ENCODE data around the gene CFAP73. TPM values are rescaled to one million over a fixed set of nuclear protein-coding genes. Genes with fewer than 3 reads are reported as not detected.

CFAP73 gene
- total RNA-seq, 1 donor from 2014 or later: 7.3 TPM

GRCh38 chr12:113164014-113164413 lies 14.5 kb downstream of the CFAP73 start:
- H3K36me3 ChIP-seq: peaks cover 97% of the 10 kb centered on the region
- no peak for ATAC-seq
- H3K4me3 ChIP-seq: no peak overlapping the region

GRCh38 chr12:113165521-113166450 lies 16.3 kb downstream of the CFAP73 start:
- H3K27ac ChIP-seq: no peak overlapping the region
- ATAC-seq: no peak
- no peak for TF ChIP-seq CTCF (IDR thresholded peaks at IDR 0.05)
- no peaks in the 10 kb centered on the region for H3K27me3 ChIP-seq (ENCODE audit: low read depth)
- no peak overlapping the region for H3K4me3 ChIP-seq
- DNase-seq: no peak
- H3K36me3 ChIP-seq: peaks cover 97% of the 10 kb centered on the region
- no peaks in the 10 kb centered on the region for H3K4me1 ChIP-seq
- intact Hi-C loops (cut with DNase I): no loop called here
- no peaks in the 10 kb centered on the region for H3K9me3 ChIP-seq

More at GRCh38 chr12:113164014-113164413, 14.5 kb downstream of the CFAP73 start:
- H3K27me3 ChIP-seq (ENCODE audit: low read depth): no peaks in the 10 kb centered on the region
- H3K4me1 ChIP-seq: no peaks in the 10 kb centered on the region
- H3K9me3 ChIP-seq: no peaks in the 10 kb centered on the region
- no peak overlapping the region for H3K27ac ChIP-seq
- no peak for DNase-seq
- TF ChIP-seq CTCF (IDR thresholded peaks at IDR 0.05): no peak
- intact Hi-C loops (cut with DNase I): no loop called here

- no peak overlapping the region for H3K4me3 ChIP-seq
- H3K27ac ChIP-seq: no peak overlapping the region
- H3K27me3 ChIP-seq (ENCODE audit: low read depth): no peaks in the 10 kb centered on the region
- DNase-seq: no peak
- no peaks in the 10 kb centered on the region for H3K9me3 ChIP-seq
- no peak for TF ChIP-seq CTCF (IDR thresholded peaks at IDR 0.05)
- intact Hi-C loops (cut with DNase I): no loop called here
- ATAC-seq: no peak
- peaks cover 100% of the 10 kb centered on the region for H3K36me3 ChIP-seq
- H3K4me1 ChIP-seq: no peaks in the 10 kb centered on the region
These were observed 18.3 kb downstream of the CFAP73 start for GRCh38 chr12:113167868-113168267.

- Histone ChIP-seq H3K9me3 (no peaks in the 10 kb centered on the region), H3K4me1 (peaks cover 4% of the 10 kb centered on the region), H3K27ac (no peak overlapping the region), H3K36me3 (peaks cover 100% of the 10 kb centered on the region), H3K4me3 (no peak overlapping the region), H3K27me3 (ENCODE audit: low read depth) (no peaks in the 10 kb centered on the region)
- intact Hi-C loops (cut with DNase I): no loop called here
- ATAC-seq (no peak), DNase-seq (no peak)
- TF ChIP-seq CTCF (IDR thresholded peaks at IDR 0.05): no peak
These were observed 20.2 kb downstream of the CFAP73 start for GRCh38 chr12:113169697-113170096.

GRCh38 chr12:113170457-113170856 lies 20.9 kb downstream of the CFAP73 start:
- peaks cover 6% of the 10 kb centered on the region for H3K4me1 ChIP-seq
- TF ChIP-seq CTCF (IDR thresholded peaks at IDR 0.05): no peak
- DNase-seq (no peak), ATAC-seq (no peak)
- no peak overlapping the region for H3K4me3 ChIP-seq
- intact Hi-C loops (cut with DNase I): no loop called here
- peaks cover 100% of the 10 kb centered on the region for H3K36me3 ChIP-seq
- no peaks in the 10 kb centered on the region for H3K27me3 ChIP-seq (ENCODE audit: low read depth)
- no peak overlapping the region for H3K27ac ChIP-seq
- H3K9me3 ChIP-seq: no peaks in the 10 kb centered on the region

Measured in lower lobe of right lung (tissue), 2 donors.